Keratinocyte (primary cell): ENCODE measurements around the gene NCS1.

ENCODE experiments used
- CTCF ChIP-seq, 3 experiments: IDR thresholded peaks in 1 of 3; conservative IDR thresholded peaks in 1 of 3; optimal IDR thresholded peaks in 1 of 3; 2 replicates in 2 of 3; 3 replicates in 1 of 3; pipeline versions ENCODE3 to v1.5.1; 2011; ENCODE audit warnings: low read length in 3 of 3, mild to moderate bottlenecking in 3 of 3, moderate library complexity in 2 of 3, control low read depth in 1 of 3, inconsistent platforms in 1 of 3; ENCODE audit not compliant: insufficient read depth in 2 of 3; ENCODE audit errors: extremely low read depth in 1 of 3
- EZH2 ChIP-seq: IDR thresholded peaks from one replicate; pipeline ENCODE4 v1.6.1; 2012; ENCODE audit warnings: inconsistent platforms, mild to moderate bottlenecking, low read length, moderate library complexity

- no peak for TF ChIP-seq CTCF (optimal IDR thresholded peaks at IDR 0.05 in 1 of 3, IDR thresholded peaks at IDR 0.05 in 1 of 3, conservative IDR thresholded peaks at IDR 0.05 in 1 of 3; ENCODE audit: extremely low read depth in 1 of 3, insufficient read depth in 2 of 3, low read length in 3 of 3)
- no peak for TF ChIP-seq EZH2
Observed at GRCh38 chr9:130268521-130269211, 96.5 kb downstream of the NCS1 start.
